HCT116 (cell line): ENCODE data around the gene SPSB1. TPM values are rescaled to one million over a fixed set of nuclear protein-coding genes. Genes with fewer than 3 reads are reported as not detected.

Source experiments
- ATAC-seq: fragments of 200-7000 bp; cut with Tn5 transposase; 2 replicates; pipeline ENCODE4 v1.9.1; 2020; ENCODE audit warnings: mild to moderate bottlenecking, moderate library complexity
- BruUV-seq: library from RNA; stranded (reverse); fragments of 400-500 nt; replicated peaks from 2 replicates; lab custom pipeline; 2021; lab: Mats Ljungman, UMichigan
- CTCF ChIA-PET: fragments of 300-600 bp; sonication (Branson Sonifier 250); formaldehyde crosslinking; loops from one replicate; lab custom pipeline; 2021; ENCODE audit warnings: antibody characterized with exemption; lab: Charles Lee
- POLR2A ChIA-PET: fragments of 300-600, 350-600 bp; sonication (Branson Sonifier 250); formaldehyde crosslinking; loops from one replicate; lab custom pipeline; 2021; ENCODE audit warnings: antibody characterized with exemption; lab: Charles Lee
- RAD21 ChIA-PET, 2 experiments: fragments of 300-600 bp; sonication (Branson Sonifier 250); formaldehyde crosslinking; loops; one replicate each; lab custom pipeline; 2023; ENCODE audit warnings: low total read pairs in 2 of 2; ENCODE audit not compliant: uncharacterized antibody in 2 of 2, unreplicated experiment in 2 of 2, low non-redundant PET in 1 of 2; lab: Charles Lee
- DNase-seq: peaks from one replicate; pipeline ENCODE4 v3.0.0-alpha.2; 2010; ENCODE audit warnings: low read depth, low spot score
- H2AFZ ChIP-seq: fragments of 200-600 bp; shearing (Covaris generic), sonication (generic); 2 replicates; pipeline ENCODE4 v1.6.1; 2017; ENCODE audit warnings: low read depth, mixed run types, mixed read lengths, antibody characterized with exemption, low read length; ENCODE audit not compliant: poor library complexity, severe bottlenecking
- H3K27ac ChIP-seq: 2 replicates; pipeline ENCODE4 v1.5.1; 2012; ENCODE audit warnings: low read depth, low read length
- H3K27me3 ChIP-seq: fragments of 200-600 bp; sonication (generic); 2 replicates; pipeline ENCODE4 v1.6.1; 2016; ENCODE audit warnings: mixed run types, low read length, mixed read lengths; ENCODE audit not compliant: insufficient read depth
- H3K36me3 ChIP-seq, 2 experiments: fragments of 200-500 bp in 1 of 2; fragments of 200-600 bp in 1 of 2; sonication (Bioruptor generic) in 1 of 2; sonication (generic) in 1 of 2; 2 replicates each; pipeline versions ENCODE4 v1.5.1 to v1.6.1; 2014 to 2016; ENCODE audit warnings: low read length in 2 of 2, inconsistent platforms in 1 of 2, mixed read lengths in 1 of 2, mixed run types in 1 of 2; ENCODE audit not compliant: insufficient read depth in 2 of 2, control insufficient read depth in 1 of 2
- H3K4me1 ChIP-seq, 2 experiments: fragments of 200-600 bp in 1 of 2; sonication (generic) in 1 of 2; 2 replicates each; pipeline versions ENCODE4 v1.5.1 to v1.6.1; 2012 to 2017; ENCODE audit warnings: low read length in 2 of 2, inconsistent platforms in 1 of 2, mild to moderate bottlenecking in 1 of 2, mixed read lengths in 1 of 2, mixed run types in 1 of 2, moderate library complexity in 1 of 2; ENCODE audit not compliant: insufficient read depth in 2 of 2, control insufficient read depth in 1 of 2
- H3K4me2 ChIP-seq: fragments of 200-600 bp; sonication (generic); 2 replicates; pipeline ENCODE4 v1.6.1; 2017; ENCODE audit warnings: mixed run types, low read length, mixed read lengths
- H3K4me3 ChIP-seq, 2 experiments: fragments of 200-600 bp in 1 of 2; sonication (generic) in 1 of 2; replicated peaks in 1 of 2; 2 replicates each; pipeline ENCODE4 v1.5.1; 2011 to 2016; ENCODE audit warnings: low read length in 2 of 2, control low read depth in 1 of 2, low read depth in 1 of 2, mild to moderate bottlenecking in 1 of 2, mixed read lengths in 1 of 2, mixed run types in 1 of 2
- H3K79me2 ChIP-seq: fragments of 200-600 bp; sonication (generic); 2 replicates; pipeline ENCODE4 v1.6.1; 2017; ENCODE audit warnings: mild to moderate bottlenecking, mixed run types, low read length, moderate library complexity, mixed read lengths; ENCODE audit not compliant: insufficient read depth
- H3K9ac ChIP-seq: fragments of 200-600 bp; sonication (generic); 2 replicates; pipeline ENCODE4 v1.6.1; 2016; ENCODE audit warnings: low read length, mixed read lengths
- H3K9me2 ChIP-seq: fragments of 200-600 bp; sonication (generic), shearing (Covaris generic); 2 replicates; pipeline ENCODE4 v1.6.1; 2017; ENCODE audit warnings: mixed run types, mild to moderate bottlenecking, moderate library complexity; ENCODE audit not compliant: insufficient read depth
- H3K9me3 ChIP-seq, 2 experiments: fragments of 200-500 bp in 1 of 2; fragments of 200-600 bp in 1 of 2; sonication (Bioruptor generic) in 1 of 2; sonication (generic) in 1 of 2; 2 replicates each; pipeline ENCODE4 v1.6.1; 2014 to 2017; ENCODE audit warnings: low read length in 2 of 2, mixed read lengths in 2 of 2, inconsistent platforms in 1 of 2, low read depth in 1 of 2, mild to moderate bottlenecking in 1 of 2, mixed run types in 1 of 2, moderate library complexity in 1 of 2; ENCODE audit not compliant: control insufficient read depth in 1 of 2, insufficient read depth in 1 of 2
- H4K20me1 ChIP-seq: fragments of 200-600 bp; sonication (generic), shearing (Covaris generic); 2 replicates; pipeline ENCODE4 v1.6.1; 2017; ENCODE audit warnings: mixed run types, mild to moderate bottlenecking, moderate library complexity; ENCODE audit not compliant: insufficient read depth
- CBX3 ChIP-seq: IDR thresholded peaks from 2 replicates; pipeline ENCODE4 v1.6.1; 2012; ENCODE audit warnings: low read depth
- EZH2 ChIP-seq: fragments of 200-600 bp; sonication (generic); IDR thresholded peaks from 2 replicates; pipeline ENCODE4 v1.6.1; 2017; ENCODE audit warnings: antibody characterized with exemption, mixed run types
- EZH2phosphoT487 ChIP-seq: fragments of 200-600 bp; IDR thresholded peaks from 2 replicates; pipeline ENCODE4 v1.6.1; 2018; ENCODE audit warnings: antibody characterized with exemption, borderline replicate concordance
- FOSL1 ChIP-seq: IDR thresholded peaks from 2 replicates; pipeline ENCODE4 v1.6.1; 2012; ENCODE audit warnings: low read depth
- JUND ChIP-seq: IDR thresholded peaks from 2 replicates; pipeline ENCODE4 v1.6.1; 2012
- MAX ChIP-seq: IDR thresholded peaks from 2 replicates; pipeline ENCODE4 v1.6.1; 2012
- POLR2AphosphoS5 ChIP-seq: IDR thresholded peaks from 2 replicates; pipeline ENCODE4 v1.6.1; 2011; ENCODE audit warnings: mild to moderate bottlenecking, low read depth, low read length, moderate library complexity
- SP1 ChIP-seq: IDR thresholded peaks from 2 replicates; pipeline ENCODE4 v1.6.1; 2012; ENCODE audit warnings: low read depth
- ZFX ChIP-seq: fragments of 450-650 bp; IDR thresholded peaks from 2 replicates; pipeline ENCODE4 v1.6.1; 2017
- ZNF274 ChIP-seq: fragments of 200-500 bp; sonication (Bioruptor generic); IDR thresholded peaks from 2 replicates; pipeline ENCODE4 v1.6.1; 2014; ENCODE audit warnings: mild to moderate bottlenecking, low read depth, low read length, inconsistent platforms
- intact Hi-C: fragments of 100-400 bp; cut with micrococcal nuclease; formaldehyde crosslinking; loops from 2 replicates; pipeline ENCODE4 v1.10.0; 2022
- total RNA-seq: library from RNA; stranded (reverse); gene quantifications from one replicate; pipeline ENCODE4 v1.2.1, GENCODE V29; 2021; ENCODE audit not compliant: unreplicated experiment

The SPSB1 gene
- total RNA-seq, 1 experiment from 2014 or later = 10.8 TPM

- H4K20me1 ChIP-seq = no peaks in the 10 kb centered on the region
- RAD21 ChIA-PET = no interaction called here
- peaks cover 6 to 22% of the 10 kb centered on the region in 2 experiments; a peak in 3 of 4 replicates for H3K4me1 ChIP-seq
- H3K9me2 ChIP-seq = no peaks in the 10 kb centered on the region
- intact Hi-C loops = no loop called here
- H3K79me2 ChIP-seq = peaks cover 14% of the 10 kb centered on the region; the same call in 1 of the 2 replicates
- no peak for TF ChIP-seq ZNF274
- TF ChIP-seq ZFX = no peak
- TF ChIP-seq EZH2phosphoT487 = no peak
- no peak for TF ChIP-seq EZH2
- POLR2A ChIA-PET = interaction anchor here (0.7 kb wide), 1 partner anchor 9 kb away, joined by 7 read pairs; no protein-coding TSS in a partner anchor
- no peaks in the 10 kb centered on the region for H3K27me3 ChIP-seq
- H3K36me3 ChIP-seq = no peaks in the 10 kb centered on the region
- ATAC-seq (no peak), DNase-seq (no peak)
- H3K9ac ChIP-seq = no peak overlapping the region
- H3K4me2 ChIP-seq = peak overlapping the region; percentile 51
- CTCF ChIA-PET = no interaction called here
- no peak overlapping the region for H2AFZ ChIP-seq
- no peak overlapping the region for H3K27ac ChIP-seq
- no TSS peak for BruUV-seq
- H3K4me3 ChIP-seq = no peak overlapping the region
- no peaks in the 10 kb centered on the region for H3K9me3 ChIP-seq
Measured at GRCh38 chr1:9331016-9331415, 38.3 kb downstream of the SPSB1 start.

- H3K79me2 ChIP-seq = peaks cover 14% of the 10 kb centered on the region; the same call in 1 of the 2 replicates
- CTCF ChIA-PET = no interaction called here
- no peaks in the 10 kb centered on the region for H3K9me3 ChIP-seq
- no peaks in the 10 kb centered on the region for H4K20me1 ChIP-seq
- no peak overlapping the region for H2AFZ ChIP-seq
- intact Hi-C loops = no loop called here
- H3K36me3 ChIP-seq = no peaks in the 10 kb centered on the region
- DNase-seq (peak; percentile 3), ATAC-seq (peak; percentile 54; the same call in 1 of the 2 replicates)
- H3K9ac ChIP-seq = no peak overlapping the region
- no peaks in the 10 kb centered on the region for H3K9me2 ChIP-seq
- peak overlapping the region; percentile 51; the same call in 1 of the 2 replicates for H3K4me2 ChIP-seq
- BruUV-seq = no TSS peak
- no peak overlapping the region for H3K27ac ChIP-seq
- H3K27me3 ChIP-seq = no peaks in the 10 kb centered on the region
- no peak overlapping the region for H3K4me3 ChIP-seq
- peaks cover 6 to 22% of the 10 kb centered on the region in 2 experiments; a peak in 3 of 4 replicates for H3K4me1 ChIP-seq
- RAD21 ChIA-PET = no interaction called here
- POLR2A ChIA-PET = interaction anchor here (0.7 kb wide), 1 partner anchor 8 kb away, joined by 7 read pairs; no protein-coding TSS in a partner anchor
- no peak for TF ChIP-seq FOSL1
- no peak for TF ChIP-seq CBX3
- no peak for TF ChIP-seq JUND
- TF ChIP-seq POLR2AphosphoS5 = no peak
- TF ChIP-seq SP1 = no peak
- TF ChIP-seq MAX = no peak
- TF ChIP-seq, all 23 proteins: peak for 0
Measured at GRCh38 chr1:9331558-9332346, 39.1 kb downstream of the SPSB1 start.
